ENCODE measurements around the gene AK4.
"Not testable (repeated sequence)": the region's sequence is repeated elsewhere in the genome, so short reads cannot be mapped to it uniquely, and the experiment has no call there.

The AK4 gene

GRCh38 chr1:65156910-65157545 lies 9.0 kb downstream of the AK4 start:
- Histone ChIP-seq H3K27ac (no peak overlapping the region), H3K4me3 (ENCODE audit: low read depth, low read length) (no peak overlapping the region), H3K36me3 (replicated peaks) (no peaks in the 10 kb centered on the region), H3K27me3 (replicated peaks) (no peaks in the 10 kb centered on the region)
- TF ChIP-seq CTCF (IDR thresholded peaks at IDR 0.05; ENCODE audit: low read depth, low read length, missing control alignments) = no peak
- DNase-seq = no peak
- in situ Hi-C loops (cut with HindIII; ENCODE audit: low pct_ligation_motif_present, low sequenced_read_pairs) = no loop called here

GRCh38 chr1:65157546-65157941 lies 9.5 kb downstream of the AK4 start:
- Histone ChIP-seq H3K4me3 (ENCODE audit: low read depth, low read length) (no peak overlapping the region), H3K27me3 (replicated peaks) (no peaks in the 10 kb centered on the region), H3K36me3 (replicated peaks) (no peaks in the 10 kb centered on the region), H3K27ac (no peak overlapping the region)
- no peak for TF ChIP-seq CTCF (IDR thresholded peaks at IDR 0.05; ENCODE audit: low read depth, low read length, missing control alignments)
- in situ Hi-C loops (cut with HindIII; ENCODE audit: low pct_ligation_motif_present, low sequenced_read_pairs) = no loop called here
- DNase-seq = no peak

- H3K27ac ChIP-seq; H3K36me3 ChIP-seq (replicated peaks); H3K4me3 ChIP-seq (ENCODE audit: low read depth, low read length); in situ Hi-C loops (cut with HindIII; ENCODE audit: low pct_ligation_motif_present, low sequenced_read_pairs); DNase-seq; H3K27me3 ChIP-seq (replicated peaks): not testable (repeated sequence)
These were observed 11.3 kb downstream of the AK4 start for GRCh38 chr1:65159291-65159688.

- Histone ChIP-seq H3K36me3 (replicated peaks) (no peaks in the 10 kb centered on the region), H3K27ac (no peak overlapping the region), H3K4me3 (ENCODE audit: low read depth, low read length) (no peak overlapping the region), H3K27me3 (replicated peaks) (no peaks in the 10 kb centered on the region)
- no peak for DNase-seq
- in situ Hi-C loops (cut with HindIII; ENCODE audit: low pct_ligation_motif_present, low sequenced_read_pairs) = no loop called here
- TF ChIP-seq CTCF (IDR thresholded peaks at IDR 0.05; ENCODE audit: low read depth, low read length, missing control alignments) = no peak
These were observed 12.0 kb downstream of the AK4 start for GRCh38 chr1:65159801-65160523.

- Histone ChIP-seq H3K4me3 (ENCODE audit: low read depth, low read length) (no peak overlapping the region), H3K27ac (no peak overlapping the region), H3K27me3 (replicated peaks) (no peaks in the 10 kb centered on the region), H3K36me3 (replicated peaks) (no peaks in the 10 kb centered on the region)
- no peak for DNase-seq
- in situ Hi-C loops (cut with HindIII; ENCODE audit: low pct_ligation_motif_present, low sequenced_read_pairs) = no loop called here
- no peak for TF ChIP-seq CTCF (IDR thresholded peaks at IDR 0.05; ENCODE audit: low read depth, low read length, missing control alignments)
These were observed 15.3 kb downstream of the AK4 start for GRCh38 chr1:65163201-65163805.

- in situ Hi-C loops (cut with HindIII; ENCODE audit: low pct_ligation_motif_present, low sequenced_read_pairs); H3K4me3 ChIP-seq (ENCODE audit: low read depth, low read length); H3K36me3 ChIP-seq (replicated peaks); H3K27me3 ChIP-seq (replicated peaks); DNase-seq; H3K27ac ChIP-seq: not testable (repeated sequence)
These were observed 16.1 kb downstream of the AK4 start for GRCh38 chr1:65164101-65164500.
